Activated T-helper 9 cell treated with anti-CD3 and anti-CD28 coated beads, Interleukin-2, amount 50 U/mL, for 16 hours (primary cell): ENCODE data around the gene FAM228A.
"Not testable (repeated sequence)": the region's sequence is repeated elsewhere in the genome, so short reads cannot be mapped to it uniquely, and the experiment has no call there.

Source experiments
- DNase-seq: peaks from one replicate; pipeline ENCODE4 v3.0.0-alpha.2; 2020; ENCODE audit warnings: low read depth

Gene FAM228A

DNA sequence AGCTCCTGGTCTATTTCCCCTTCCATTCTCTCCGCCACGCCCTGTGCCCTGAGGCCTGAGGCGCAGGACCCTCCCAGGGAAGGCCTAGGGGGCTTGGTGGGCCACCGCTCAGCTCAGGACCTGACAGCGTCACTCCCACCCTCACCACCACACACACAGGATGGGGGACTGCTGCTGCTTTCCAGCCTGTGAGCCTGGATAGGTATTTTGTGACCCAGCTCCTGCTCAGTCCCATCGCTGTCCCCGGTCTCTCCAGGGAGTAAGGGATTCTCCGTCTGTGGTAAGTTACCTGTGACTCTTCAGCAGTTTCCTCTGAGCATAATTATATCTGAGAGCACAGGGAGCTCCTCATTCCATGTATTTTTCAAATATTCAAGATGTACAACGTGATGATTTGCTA is 16.3 kb downstream of the FAM228A start:
- no peak for DNase-seq

DNA sequence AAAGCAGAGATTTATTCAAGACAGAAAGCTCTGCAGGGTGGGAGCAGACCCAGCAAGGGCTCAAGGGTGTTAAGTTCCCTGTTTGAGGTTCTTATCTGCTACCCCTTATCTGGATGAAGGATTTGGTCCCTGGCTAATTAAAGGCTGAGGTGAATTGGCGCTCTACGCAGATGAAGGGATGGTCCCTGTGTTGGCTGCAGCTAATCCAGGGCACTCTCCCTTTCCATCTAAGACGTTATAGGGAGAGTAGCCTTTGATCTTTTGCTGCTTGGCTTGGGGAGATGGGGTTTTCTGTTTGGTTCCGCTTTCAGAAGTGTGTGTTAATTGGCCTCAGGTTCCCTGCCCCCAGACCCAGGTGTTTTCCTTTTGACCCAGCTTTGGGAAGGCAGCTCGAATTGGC is 17.0 kb downstream of the FAM228A start:
- no peak for DNase-seq

DNA sequence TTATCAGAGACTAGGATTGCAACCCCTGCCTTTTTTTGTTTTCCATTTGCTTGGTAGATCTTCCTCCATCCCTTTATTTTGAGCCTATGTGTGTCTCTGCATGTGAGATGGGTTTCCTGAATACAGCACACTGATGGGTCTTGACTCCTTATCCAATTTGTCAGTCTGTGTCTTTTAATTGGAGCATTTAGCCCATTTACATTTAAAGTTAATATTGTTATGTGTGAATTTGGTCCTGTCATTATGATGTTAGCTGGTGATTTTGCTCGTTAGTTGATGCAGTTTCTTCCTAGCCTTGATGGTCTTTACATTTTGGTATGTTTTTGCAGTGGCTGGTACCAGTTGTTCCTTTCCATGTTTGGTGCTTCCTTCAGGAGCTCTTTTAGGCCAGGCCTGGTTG is 22.4 kb downstream of the FAM228A start:
- DNase-seq = not testable (repeated sequence)

DNA sequence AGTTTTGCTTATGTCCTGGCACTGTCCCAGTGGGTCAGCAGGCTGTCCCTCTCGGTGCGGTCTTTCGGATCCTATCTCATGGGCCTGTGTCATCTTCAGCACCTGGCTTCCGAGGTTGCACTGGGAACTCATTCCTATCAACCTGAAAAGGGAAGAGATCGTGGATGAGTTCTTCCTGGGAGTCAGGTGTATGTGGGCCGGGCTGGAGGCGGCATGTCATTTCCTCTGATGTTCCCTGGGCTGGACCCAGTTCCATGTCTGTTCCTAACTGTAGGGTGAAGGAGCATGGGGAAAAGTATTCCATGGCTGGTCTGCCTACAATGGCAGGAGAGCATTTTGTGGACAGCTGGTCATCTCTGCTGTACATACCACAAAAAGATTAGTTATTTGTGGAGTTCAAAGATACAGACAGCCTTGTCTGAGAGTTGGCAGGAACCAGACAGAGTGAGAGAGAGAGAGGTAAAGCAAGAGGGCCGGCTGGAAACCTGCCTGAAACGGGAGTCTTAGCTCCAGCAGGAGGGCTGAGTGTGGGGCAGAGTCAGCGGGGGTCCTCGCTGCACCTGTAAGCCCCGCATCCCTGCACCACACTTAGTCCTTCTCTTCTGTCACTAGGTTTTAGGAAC is 25.2 kb downstream of the FAM228A start:
- no peak for DNase-seq

DNA sequence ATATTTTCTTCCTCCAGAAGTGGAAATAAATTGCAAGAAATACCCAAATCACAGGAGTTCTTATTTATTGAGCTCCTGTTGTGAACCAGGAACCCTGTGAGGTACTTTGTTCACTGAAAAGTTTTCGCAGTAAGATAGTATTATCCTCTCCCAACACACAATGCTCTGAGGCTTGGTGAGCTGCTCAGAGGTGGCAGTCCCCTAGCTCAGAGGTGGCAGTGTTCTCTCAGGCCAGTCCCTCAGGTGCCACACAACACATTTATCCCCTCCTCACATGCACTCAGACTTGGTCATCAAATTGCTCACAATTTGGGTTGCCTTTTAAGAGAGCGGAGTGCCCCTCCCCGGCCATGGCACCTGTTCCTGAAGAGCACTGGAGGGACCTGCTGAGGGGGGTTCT is 25.9 kb downstream of the FAM228A start:
- DNase-seq = no peak

DNA sequence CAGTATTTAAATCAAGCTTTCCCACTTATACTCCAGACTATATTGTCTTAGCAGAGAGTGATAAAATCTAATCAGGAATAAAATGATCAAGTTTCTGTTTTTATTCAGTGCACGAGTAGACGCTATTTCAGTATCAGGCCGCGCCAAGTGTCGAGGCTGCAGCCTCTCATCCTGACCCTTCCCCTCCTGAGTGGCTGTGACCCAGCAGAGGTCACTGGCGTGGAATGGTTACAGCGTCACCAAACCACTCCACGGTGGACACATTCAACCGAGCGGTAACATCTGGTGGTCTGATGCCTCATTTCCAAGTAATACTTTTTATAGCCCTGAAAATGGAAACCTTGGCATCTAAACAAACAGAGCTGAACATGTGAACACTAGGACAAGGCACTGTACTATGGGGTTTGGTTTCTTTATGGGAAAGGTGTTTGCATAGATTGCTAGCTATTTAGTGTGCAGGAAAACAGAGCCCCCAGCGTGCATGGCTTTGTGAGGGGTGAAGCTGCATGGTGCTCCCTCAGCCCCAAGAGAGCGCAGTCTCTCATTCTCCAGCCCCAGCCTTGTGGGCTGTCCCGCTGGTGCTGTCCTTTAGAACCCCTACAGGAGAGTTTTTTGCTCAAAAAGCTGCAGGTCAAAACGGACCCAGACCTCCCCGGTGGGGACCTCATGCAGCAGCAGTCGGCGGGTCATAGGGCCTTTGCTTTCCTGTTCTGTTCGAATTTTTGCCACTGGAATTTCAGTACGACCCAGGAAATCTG is 28.4 kb downstream of the FAM228A start:
- DNase-seq = no peak

DNA sequence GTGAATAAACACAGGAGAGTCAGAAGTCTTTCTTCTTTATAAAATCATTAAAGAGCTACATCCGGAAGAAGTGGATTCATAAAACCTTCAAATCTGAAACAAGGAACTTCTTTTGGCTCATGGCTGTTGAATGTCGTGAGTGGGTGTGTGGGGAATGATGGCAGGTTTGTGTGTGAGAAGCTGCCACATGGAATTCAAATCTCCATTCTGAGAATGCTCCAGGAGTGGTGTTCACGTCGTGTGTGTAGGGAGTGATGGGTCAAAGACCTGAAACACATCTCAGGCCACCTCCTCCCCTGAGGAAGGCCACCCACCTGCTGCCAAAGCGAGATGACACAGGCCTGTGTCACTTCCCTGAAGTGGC is 28.9 kb downstream of the FAM228A start:
- no peak for DNase-seq

DNA sequence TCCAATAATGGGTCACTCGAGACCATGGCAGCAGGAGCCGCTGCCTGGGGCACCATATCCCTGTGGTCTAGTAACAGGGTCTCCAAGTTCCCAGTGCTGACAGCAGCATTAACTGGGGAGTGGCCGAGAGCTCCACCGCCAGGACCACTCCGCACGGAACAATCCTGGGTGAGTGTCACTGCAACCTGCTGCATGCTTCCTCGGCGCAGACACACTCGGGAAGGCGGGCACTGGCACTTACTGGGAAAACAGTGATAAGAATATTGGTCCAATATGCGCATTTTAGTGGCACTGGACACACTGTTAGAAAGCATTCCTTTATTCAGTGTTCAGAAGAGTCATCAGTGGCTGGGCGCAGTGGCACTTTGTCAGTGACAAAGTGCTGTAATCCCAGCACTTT is 29.7 kb downstream of the FAM228A start:
- no peak for DNase-seq

DNA sequence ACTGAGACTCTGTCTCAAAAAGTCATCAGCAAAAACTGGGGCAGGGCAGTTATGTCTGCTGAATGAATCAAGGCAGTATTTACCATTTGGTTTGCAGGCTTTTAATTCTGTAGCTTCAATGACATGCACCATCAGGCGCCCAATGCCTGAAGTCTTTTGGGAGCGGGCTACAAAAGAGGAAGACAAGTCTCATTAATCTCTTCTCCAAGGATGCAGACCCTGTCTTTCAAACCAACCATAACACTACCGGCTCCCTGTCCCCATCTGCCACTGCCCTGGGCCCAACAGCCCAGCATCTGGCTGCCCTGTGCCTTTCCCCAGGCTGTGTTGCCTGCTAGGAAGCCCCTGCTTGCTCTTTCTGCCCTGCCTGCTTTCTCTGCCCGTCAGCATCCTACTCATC is 30.3 kb downstream of the FAM228A start:
- no peak for DNase-seq

DNA sequence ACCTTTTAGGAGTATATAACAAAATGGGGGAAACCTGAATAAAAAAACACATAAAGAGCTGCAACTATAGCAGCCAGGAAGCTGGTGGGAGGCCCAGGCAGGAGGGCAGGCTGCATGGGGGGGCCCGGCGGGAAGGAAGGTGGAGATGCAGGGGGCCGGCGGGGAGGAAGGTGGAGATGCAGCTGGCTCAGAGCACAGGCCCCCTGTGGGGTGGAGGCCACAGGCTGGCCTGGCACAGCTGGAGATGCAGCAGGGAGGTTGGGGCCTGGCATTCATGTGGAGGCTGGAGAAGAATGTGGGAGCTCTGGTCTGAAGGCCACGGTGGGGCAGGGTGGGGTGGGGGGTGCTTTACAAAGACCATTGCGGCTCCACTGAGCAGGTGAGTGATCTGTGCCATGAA is 31.4 kb downstream of the FAM228A start:
- no peak for DNase-seq

DNA sequence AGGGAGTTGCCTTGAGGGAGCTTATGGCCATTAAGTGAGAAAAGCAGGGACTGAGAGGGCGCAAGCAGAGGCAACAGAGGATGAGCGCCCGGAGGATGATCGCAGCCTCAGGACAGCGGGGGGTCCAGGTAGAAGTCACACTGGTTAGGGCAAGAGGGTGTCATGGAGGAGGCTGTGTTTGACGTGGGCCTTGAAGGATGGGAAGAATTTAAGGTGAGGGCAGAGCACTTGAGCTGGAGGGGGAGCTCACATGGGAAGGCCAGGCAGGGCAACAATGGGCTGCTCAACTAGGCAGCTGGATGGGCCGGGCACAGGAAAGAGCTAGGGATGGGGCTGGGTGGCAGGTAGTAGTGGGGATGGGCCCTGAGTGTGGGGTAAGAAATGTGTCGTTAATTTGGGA is 31.9 kb downstream of the FAM228A start:
- DNase-seq = no peak

DNA sequence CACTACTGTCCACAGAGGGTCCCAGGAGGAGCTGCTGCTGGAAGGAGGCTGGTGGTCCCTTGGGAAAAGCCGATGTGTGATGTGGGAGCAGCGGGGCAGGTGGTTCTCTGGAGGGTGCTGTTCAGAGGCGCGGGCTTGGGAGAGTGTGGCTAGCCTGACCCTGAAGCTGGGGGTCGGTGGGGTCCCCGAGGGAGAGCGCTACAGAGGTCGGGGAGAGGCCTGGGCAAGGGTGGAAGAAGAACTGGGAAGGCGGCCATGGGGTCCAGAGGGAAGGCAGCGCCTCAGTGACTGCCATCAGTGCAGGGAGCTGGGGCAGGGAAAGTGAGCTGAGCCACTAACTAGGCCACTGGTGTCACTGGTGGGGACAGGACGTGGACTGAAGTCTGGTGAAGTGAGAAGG is 32.5 kb downstream of the FAM228A start:
- DNase-seq = no peak

DNA sequence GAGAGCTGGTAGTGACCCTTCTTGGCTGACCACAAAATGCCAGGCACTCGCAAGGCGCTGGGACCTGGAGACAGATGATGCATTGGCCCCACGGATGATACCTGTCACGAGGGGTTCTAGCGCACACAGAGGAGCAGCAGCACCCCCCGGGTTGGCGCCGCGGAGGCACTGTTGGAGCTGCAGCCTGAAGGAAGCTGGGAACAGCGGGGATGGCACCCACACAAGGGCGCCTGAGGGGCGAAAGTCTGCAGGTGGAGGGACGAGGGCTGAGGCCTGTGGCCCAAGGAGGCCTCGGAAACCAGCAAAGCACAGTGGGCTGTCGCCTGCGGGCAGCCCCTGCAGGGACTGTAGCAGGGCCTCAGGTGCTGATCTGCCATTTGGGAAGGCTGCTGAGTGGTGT is 33.6 kb downstream of the FAM228A start:
- DNase-seq = no peak

DNA sequence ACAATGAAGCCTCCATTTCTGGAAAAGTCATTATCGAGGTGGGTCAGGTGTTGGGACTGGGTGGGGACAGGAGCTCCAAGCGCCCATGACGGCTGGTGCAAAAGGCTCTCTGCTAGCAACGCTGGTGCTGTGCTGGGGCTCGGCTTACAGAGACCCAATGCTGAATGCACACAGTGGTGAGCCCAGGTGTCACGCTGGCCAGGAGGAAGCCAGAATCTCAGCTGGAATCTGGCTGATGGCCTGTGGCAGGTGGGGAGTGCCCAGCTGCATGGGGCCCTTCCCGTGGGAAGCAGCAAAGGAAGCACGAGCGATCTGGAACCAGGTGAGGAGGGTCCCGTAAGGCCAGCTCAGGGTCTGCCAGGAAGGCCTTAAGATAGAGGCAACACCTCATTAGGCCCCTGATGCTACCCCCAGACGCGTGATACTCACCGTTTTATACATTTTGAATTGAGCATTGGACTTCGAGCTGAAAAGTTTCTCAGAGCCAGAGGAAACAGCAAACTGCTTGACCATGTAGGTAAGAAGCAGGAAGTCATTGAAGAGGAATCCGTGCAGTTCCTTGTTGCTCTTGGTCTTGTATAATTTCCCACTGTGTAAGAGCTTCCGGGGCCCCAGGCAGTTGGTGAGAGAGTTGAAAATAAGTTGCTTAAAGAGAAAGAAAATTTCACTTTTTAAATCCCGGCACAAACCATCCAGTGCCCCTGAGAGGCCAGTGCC is 34.7 kb downstream of the FAM228A start:
- no peak for DNase-seq

DNA sequence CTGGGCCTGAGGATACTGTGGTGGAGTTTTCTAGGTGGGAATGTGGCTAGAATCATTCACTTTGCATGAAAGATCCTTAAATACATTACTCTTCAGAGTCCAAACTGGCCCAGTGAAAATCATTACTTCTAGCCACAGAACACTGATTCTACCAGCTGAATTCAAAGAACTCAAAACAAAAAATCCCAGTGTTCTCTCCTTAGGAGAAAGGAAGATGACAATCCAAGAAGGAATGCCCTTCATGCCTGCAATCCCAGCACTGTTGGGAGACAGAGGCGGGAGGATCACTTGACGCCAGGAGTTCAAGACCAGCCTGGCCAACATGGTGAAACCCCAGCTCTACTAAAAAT is 35.2 kb downstream of the FAM228A start:
- DNase-seq = no peak

DNA sequence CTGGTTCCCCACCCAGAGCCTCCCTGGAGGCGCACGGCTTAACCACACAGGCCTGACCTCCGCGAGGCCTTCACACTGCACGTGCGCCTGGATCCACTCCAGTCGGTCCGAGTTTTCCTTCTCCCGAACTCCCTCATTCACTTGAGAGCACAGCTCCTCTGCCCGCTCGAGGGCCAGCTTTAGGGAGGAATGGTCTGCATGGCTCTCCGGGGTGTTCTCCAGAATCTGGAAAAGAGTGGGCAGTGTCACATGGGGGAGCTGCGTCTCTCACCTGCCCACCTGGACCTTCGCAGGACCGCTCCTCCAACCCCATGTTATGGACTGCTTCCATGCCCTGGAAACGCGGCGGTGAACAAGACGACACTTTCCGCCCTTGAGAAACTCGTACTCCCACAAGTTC is 35.9 kb downstream of the FAM228A start:
- no peak for DNase-seq

DNA sequence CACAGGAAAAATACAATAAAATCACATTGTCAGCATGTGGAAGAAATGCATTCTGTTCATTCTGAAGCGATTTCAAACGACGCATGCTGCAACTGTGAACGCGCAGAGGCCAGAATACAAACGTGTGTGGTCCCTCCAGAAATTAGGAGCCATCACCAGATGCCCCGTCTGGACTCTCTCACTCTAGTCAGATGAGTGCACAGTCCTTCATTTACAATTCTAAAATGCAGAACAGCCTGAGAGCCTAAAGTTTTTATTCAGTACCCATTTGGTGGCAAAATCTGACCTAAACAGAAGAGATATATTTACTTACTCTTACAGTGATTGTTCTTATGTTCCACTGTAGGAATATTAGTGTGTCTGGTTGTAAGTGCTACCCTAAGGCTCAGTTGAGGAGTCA is 36.6 kb downstream of the FAM228A start:
- DNase-seq = no peak

DNA sequence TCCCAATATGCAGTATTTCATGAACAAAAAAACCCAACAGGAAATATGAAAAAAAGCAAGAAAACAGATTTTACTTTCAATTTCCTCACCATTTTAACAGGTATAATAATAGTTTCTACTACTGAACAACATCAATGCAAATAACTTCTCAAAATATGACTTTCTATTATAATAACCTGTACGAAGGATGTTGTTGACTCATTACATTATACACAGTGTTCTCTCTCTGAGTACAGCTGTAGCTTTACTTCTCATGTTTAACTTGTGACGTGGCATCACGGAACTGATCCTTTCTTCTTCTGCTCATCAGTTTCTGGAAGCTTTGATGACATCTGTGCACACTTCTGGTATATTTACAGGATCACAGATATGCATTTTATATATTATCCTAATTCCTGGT is 40.0 kb downstream of the FAM228A start:
- no peak for DNase-seq

DNA sequence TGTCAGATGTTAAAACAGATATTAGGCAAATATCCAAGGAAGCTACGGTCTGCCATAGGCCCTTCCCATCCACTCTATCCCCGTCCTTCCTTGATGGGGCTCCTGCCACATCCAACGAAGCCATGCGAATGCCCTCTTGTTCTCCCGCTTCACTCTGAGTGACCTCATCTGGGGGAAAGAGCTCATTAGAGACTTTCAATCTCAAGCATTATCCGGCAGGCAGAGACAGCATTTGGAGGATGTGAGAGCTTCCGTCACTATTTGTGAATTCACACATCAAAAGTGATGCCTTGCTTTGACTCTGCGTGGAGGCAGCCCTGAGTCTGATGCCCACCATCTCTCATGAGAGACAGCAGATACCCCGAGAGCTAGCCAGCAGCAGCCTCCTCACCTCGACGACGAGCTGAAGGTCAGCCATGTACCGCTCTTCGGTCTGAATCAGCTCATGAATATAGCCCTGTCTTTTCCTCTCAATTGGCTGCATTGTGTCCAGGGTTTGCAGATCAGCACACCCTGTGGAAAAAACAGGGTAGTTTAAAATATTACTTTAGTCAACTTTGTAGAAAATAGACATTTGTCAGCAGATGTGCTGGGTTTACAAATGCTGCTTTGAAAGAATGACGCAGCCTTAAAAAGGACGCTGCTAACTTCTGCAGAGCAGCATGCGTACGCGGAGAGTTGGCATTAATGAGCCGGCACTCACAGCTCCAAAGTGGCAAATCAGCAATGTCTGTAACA is 45.9 kb downstream of the FAM228A start:
- DNase-seq = no peak

DNA sequence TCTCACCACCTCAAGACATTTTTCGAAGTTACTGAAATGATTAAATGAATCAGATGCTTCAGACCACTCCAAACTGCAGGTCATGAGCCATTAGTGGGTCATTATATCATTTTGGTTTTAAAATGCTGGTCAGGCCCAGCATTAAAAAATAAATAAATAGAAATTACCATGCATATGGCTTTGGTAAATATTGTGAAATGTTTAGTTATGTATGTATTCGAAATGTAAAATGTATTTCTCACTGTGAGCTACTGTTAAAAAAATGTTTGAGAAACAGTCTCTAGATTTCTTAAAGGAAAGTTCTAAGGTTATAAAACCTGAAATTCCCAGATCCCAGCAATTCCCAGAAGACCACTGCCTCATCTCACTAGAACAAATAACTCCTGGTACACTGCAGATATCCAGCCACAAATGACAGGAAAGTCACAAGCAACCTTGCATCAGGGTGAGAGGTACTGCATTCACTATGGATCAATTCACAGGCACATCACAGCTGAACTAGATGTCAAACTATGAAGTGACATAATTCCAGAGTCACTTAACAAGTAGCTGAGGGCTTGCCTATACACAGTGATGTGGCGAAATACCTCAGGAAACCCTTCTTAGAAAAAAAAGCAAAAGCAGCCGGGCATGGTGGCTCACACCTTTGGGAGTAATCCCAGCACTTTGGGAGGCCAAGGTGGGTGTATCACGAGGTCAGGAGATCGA is 46.6 kb downstream of the FAM228A start:
- DNase-seq = no peak

DNA sequence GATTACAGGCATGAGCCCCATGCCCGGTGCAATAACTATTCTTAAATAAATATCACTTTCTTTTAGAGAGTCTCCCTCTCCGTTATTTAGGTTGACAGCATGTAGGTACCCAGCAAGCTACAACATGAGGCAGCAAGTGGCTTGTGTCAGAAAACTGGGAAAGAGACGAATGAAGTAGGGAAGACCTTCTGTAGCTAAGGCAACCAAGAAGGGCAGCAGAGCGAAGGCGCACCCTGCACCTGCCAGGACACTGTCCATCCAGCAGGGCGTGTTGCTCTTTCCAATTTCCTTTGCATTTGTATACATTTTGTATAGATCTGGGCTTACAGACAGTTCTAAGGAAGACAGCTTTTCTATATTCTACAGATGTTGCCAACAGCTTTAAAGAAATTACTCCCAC is 48.1 kb downstream of the FAM228A start:
- no peak for DNase-seq

DNA sequence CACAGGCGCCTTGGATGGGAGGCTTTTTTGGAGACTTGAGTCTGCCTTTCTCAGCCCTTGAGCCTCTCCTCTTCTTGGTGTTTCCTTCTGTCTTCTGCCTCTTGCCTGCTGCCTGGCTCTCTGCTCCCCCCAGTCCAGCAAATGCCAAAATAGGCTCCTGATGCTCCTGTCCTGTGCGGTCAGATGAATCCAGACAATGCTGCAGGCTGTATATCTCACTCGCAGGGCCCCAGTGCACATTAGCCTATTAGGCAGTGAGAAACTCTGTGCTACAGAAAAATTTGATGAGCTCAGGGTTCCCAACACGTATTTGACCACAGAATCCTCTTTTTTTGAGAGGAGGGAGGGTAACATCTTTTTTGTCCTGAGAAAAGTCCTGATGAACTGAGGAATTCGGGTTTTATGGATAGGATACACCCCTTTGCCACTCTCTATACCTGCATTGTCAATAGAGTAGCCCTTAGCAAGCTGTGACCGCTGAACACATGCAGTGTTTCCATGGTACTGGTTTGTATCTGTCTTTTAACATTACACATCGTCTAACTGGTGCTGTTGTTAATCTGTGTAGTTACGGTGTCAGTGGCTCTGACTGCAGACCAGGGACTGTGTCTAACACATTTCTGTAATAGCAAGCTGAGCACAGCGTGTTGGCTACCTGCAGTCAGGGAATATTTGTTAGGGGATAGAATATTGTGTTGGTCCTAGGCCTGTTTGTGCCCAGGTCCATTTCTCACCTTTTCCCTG is 50.8 kb downstream of the FAM228A start:
- DNase-seq = no peak
